Panc1 (cell line): ENCODE data around the gene PCDH8. TPM values are rescaled to one million over a fixed set of nuclear protein-coding genes. Genes with fewer than 3 reads are reported as not detected.

Experiments used
- ATAC-seq: fragments of 200-7000 bp; cut with Tn5 transposase; 2 replicates; pipeline ENCODE4 v1.9.1; 2020; ENCODE audit warnings: mild to moderate bottlenecking, moderate library complexity
- BruUV-seq: library from RNA; stranded (reverse); fragments of 400-500 nt; replicated peaks from 2 replicates; lab custom pipeline; 2021; lab: Mats Ljungman, UMichigan
- CTCF ChIA-PET: fragments of 300-600 bp; sonication (Branson Sonifier 250); formaldehyde crosslinking; loops from one replicate; lab custom pipeline; 2022; ENCODE audit warnings: antibody characterized with exemption; lab: Charles Lee
- POLR2A ChIA-PET: fragments of 300-600 bp; sonication (Branson Sonifier 250); formaldehyde crosslinking; loops from one replicate; lab custom pipeline; 2022; ENCODE audit warnings: antibody characterized with exemption; lab: Charles Lee
- DNase-seq: peaks from one replicate; pipeline ENCODE4 v3.0.0-alpha.2; 2010; ENCODE audit warnings: low read depth, low spot score
- H3K27ac ChIP-seq: 2 replicates; pipeline ENCODE4 v1.5.1; 2011; ENCODE audit warnings: mild to moderate bottlenecking, low read length, inconsistent platforms
- H3K27me3 ChIP-seq: fragments of 200-500 bp; sonication (Bioruptor generic); 2 replicates; pipeline ENCODE4 v1.6.0; 2014; ENCODE audit warnings: low read length, inconsistent platforms; ENCODE audit not compliant: control insufficient read depth, insufficient read depth
- H3K36me3 ChIP-seq: fragments of 200-500 bp; sonication (Bioruptor generic); 2 replicates; pipeline ENCODE4 v1.5.1; 2014; ENCODE audit warnings: inconsistent platforms, mild to moderate bottlenecking, low read length, moderate library complexity; ENCODE audit not compliant: control insufficient read depth, insufficient read depth
- H3K4me1 ChIP-seq: 2 replicates; pipeline ENCODE4 v1.5.1; 2011; ENCODE audit warnings: inconsistent platforms, mild to moderate bottlenecking, low read length, moderate library complexity; ENCODE audit not compliant: control insufficient read depth, insufficient read depth
- H3K4me3 ChIP-seq, 2 experiments: 2 replicates each; pipeline ENCODE4 v1.5.1; 2011 to 2012; ENCODE audit warnings: low read depth in 2 of 2, low read length in 2 of 2, mild to moderate bottlenecking in 2 of 2, inconsistent platforms in 1 of 2, moderate library complexity in 1 of 2
- H3K9me3 ChIP-seq: fragments of 200-500 bp; sonication (Bioruptor generic); 2 replicates; pipeline ENCODE4 v1.5.1; 2014; ENCODE audit warnings: low read depth, mild to moderate bottlenecking, inconsistent platforms, low read length, moderate library complexity; ENCODE audit not compliant: control insufficient read depth, insufficient read depth
- CTCF ChIP-seq: fragments of 450-650 bp; IDR thresholded peaks from 2 replicates; pipeline ENCODE4 v1.5.1; 2017; ENCODE audit warnings: mild to moderate bottlenecking
- POLR2AphosphoS5 ChIP-seq: IDR thresholded peaks from 2 replicates; pipeline ENCODE4 v1.6.1; 2012; ENCODE audit warnings: mild to moderate bottlenecking, low read depth, low read length, moderate library complexity
- REST ChIP-seq, 2 experiments: IDR thresholded peaks; 2 replicates each; pipeline ENCODE4 v1.6.1; 2011 to 2012; ENCODE audit warnings: low read depth in 2 of 2, control low read depth in 1 of 2, low read length in 1 of 2, mild to moderate bottlenecking in 1 of 2, moderate library complexity in 1 of 2; ENCODE audit not compliant: insufficient read depth in 1 of 2
- SIN3A ChIP-seq: IDR thresholded peaks from 2 replicates; pipeline ENCODE4 v1.6.1; 2012; ENCODE audit warnings: low read depth, mild to moderate bottlenecking, low read length, moderate library complexity, borderline replicate concordance; ENCODE audit not compliant: insufficient read depth
- TCF7L2 ChIP-seq: IDR thresholded peaks from 2 replicates; pipeline ENCODE4 v1.6.1; 2011; ENCODE audit warnings: mild to moderate bottlenecking, low read depth, low read length, inconsistent platforms
- in situ Hi-C: cut with HindIII; loops from 2 replicates; pipeline ENCODE4 v1.10.0; 2016; ENCODE audit warnings: low sequenced_read_pairs, low pct_unique_long_range_greater_than_20kb
- intact Hi-C: fragments of 100-400 bp; cut with micrococcal nuclease; formaldehyde crosslinking; loops from one replicate; pipeline ENCODE4 v1.10.0; 2022; ENCODE audit not compliant: unreplicated experiment
- total RNA-seq: library from RNA; stranded (reverse); gene quantifications from one replicate; pipeline ENCODE4 v1.2.1, GENCODE V29; 2021; ENCODE audit not compliant: unreplicated experiment

PCDH8 gene
- total RNA-seq, 1 experiment from 2014 or later, result not detected

- H3K27me3 ChIP-seq, result peaks cover 6% of the 10 kb centered on the region
- DNase-seq (no peak), ATAC-seq (no peak)
- ChIA-PET CTCF (no interaction called here), POLR2A (no interaction called here)
- H3K4me1 ChIP-seq, result no peaks in the 10 kb centered on the region
- no peaks in the 10 kb centered on the region for H3K9me3 ChIP-seq
- H3K4me3 ChIP-seq, result no peak overlapping the region
- no peak overlapping the region for H3K27ac ChIP-seq
- no peaks in the 10 kb centered on the region for H3K36me3 ChIP-seq
- BruUV-seq, result no TSS peak
- intact Hi-C loops (no loop called here), in situ Hi-C loops (no loop called here)
- TF ChIP-seq POLR2AphosphoS5, result no peak
- no peak for TF ChIP-seq SIN3A
- TF ChIP-seq TCF7L2, result no peak
- no peak for TF ChIP-seq REST (IDR thresholded peaks at IDR 0.05; ENCODE audit: insufficient read depth in 1 of 2, low read depth in 2 of 2, low read length in 1 of 2)
- no peak for TF ChIP-seq CTCF
These were observed 1.6 kb upstream of the PCDH8 start for GRCh38 chr13:52850072-52850395.

- H3K27me3 ChIP-seq, result peaks cover 6% of the 10 kb centered on the region
- H3K36me3 ChIP-seq, result no peaks in the 10 kb centered on the region
- H3K4me3 ChIP-seq, result no peak overlapping the region
- POLR2A ChIA-PET, result no interaction called here
- ATAC-seq (no peak), DNase-seq (no peak)
- intact Hi-C loops (no loop called here), in situ Hi-C loops (no loop called here)
- H3K9me3 ChIP-seq, result no peaks in the 10 kb centered on the region
- CTCF ChIA-PET, result no interaction called here
- no peaks in the 10 kb centered on the region for H3K4me1 ChIP-seq
- no peak overlapping the region for H3K27ac ChIP-seq
- TF ChIP-seq CTCF, result no peak
- no peak for TF ChIP-seq POLR2AphosphoS5
- no peak for TF ChIP-seq REST (IDR thresholded peaks at IDR 0.05; ENCODE audit: insufficient read depth in 1 of 2, low read depth in 2 of 2, low read length in 1 of 2)
- TF ChIP-seq SIN3A, result no peak
- no peak for TF ChIP-seq TCF7L2
- BruUV-seq, result no TSS peak
These were observed 1.0 kb upstream of the PCDH8 start for GRCh38 chr13:52849291-52850071.
